WTC11 (cell line): ENCODE results near the gene MYBPHL. TPM values are rescaled to one million over a fixed set of nuclear protein-coding genes. Genes with fewer than 3 reads are reported as not detected.

Experiments used
- ATAC-seq: fragments of 200-7000 bp; cut with Tn5 transposase; 2 replicates; pipeline ENCODE4 v1.10.0; 2021; ENCODE audit warnings: mild to moderate bottlenecking, moderate library complexity
- CTCF ChIA-PET: fragments of 300-600 bp; sonication (Branson Sonifier 250); formaldehyde crosslinking; loops from one replicate; lab custom pipeline; 2021; ENCODE audit warnings: antibody characterized with exemption; lab: Charles Lee
- POLR2A ChIA-PET: fragments of 350-600 bp; sonication (Branson Sonifier 250); formaldehyde crosslinking; loops from one replicate; lab custom pipeline; 2021; ENCODE audit warnings: antibody characterized with exemption; lab: Charles Lee
- DNase-seq: peaks from one replicate; pipeline ENCODE4 v3.0.0; 2021; ENCODE audit warnings: low spot score
- H3K27ac Mint-ChIP-seq: 2 replicates; pipeline ENCODE4 v1.8.0; 2021; ENCODE audit warnings: mixed read lengths
- H3K27me3 Mint-ChIP-seq: 2 replicates; pipeline ENCODE4 v1.8.0; 2021; ENCODE audit warnings: low read depth, mild to moderate bottlenecking, moderate library complexity, mixed read lengths
- H3K36me3 Mint-ChIP-seq: 2 replicates; pipeline ENCODE4 v1.8.0; 2021; ENCODE audit warnings: mixed read lengths
- H3K4me1 Mint-ChIP-seq: 2 replicates; pipeline ENCODE4 v1.8.0; 2022; ENCODE audit warnings: mixed read lengths
- H3K4me3 Mint-ChIP-seq: 2 replicates; pipeline ENCODE4 v1.8.0; 2021; ENCODE audit warnings: mild to moderate bottlenecking, moderate library complexity, mixed read lengths
- H3K9me3 Mint-ChIP-seq: 2 replicates; pipeline ENCODE4 v1.8.0; 2021; ENCODE audit warnings: mixed read lengths
- ELF4 ChIP-seq: sonication (generic); formaldehyde crosslinking; IDR thresholded peaks from 2 replicates; pipeline ENCODE4 v1.8.1; 2022; ENCODE audit warnings: low read depth, mild to moderate bottlenecking, moderate library complexity, missing genetic modification reagents
- ETV6 ChIP-seq: sonication (generic); formaldehyde crosslinking; IDR thresholded peaks from 2 replicates; pipeline ENCODE4 v1.8.1; 2022; ENCODE audit warnings: mild to moderate bottlenecking, missing genetic modification reagents
- ZNF423 ChIP-seq: fragments of 250-450 bp; sonication (Bioruptor Pico); IDR thresholded peaks from 2 replicates; pipeline ENCODE4 v2.1.2; 2022; ENCODE audit warnings: mild to moderate bottlenecking, moderate library complexity
- total RNA-seq: library from RNA; stranded (reverse); gene quantifications from 3 replicates; pipeline ENCODE4 v1.2.3, GENCODE V29; 2021
- TF ChIP-seq, protein P1 (sequence below): fragments of 250-450 bp; sonication (Bioruptor Pico); IDR thresholded peaks from 2 replicates; pipeline ENCODE4 v1.9.0; 2021; ENCODE audit warnings: moderate library complexity, mild to moderate bottlenecking, inconsistent platforms, borderline replicate concordance
- TF ChIP-seq, protein P2 (sequence below): fragments of 250-450 bp; sonication (Bioruptor Pico); IDR thresholded peaks from 2 replicates; pipeline ENCODE4 v1.9.0; 2021; ENCODE audit warnings: mild to moderate bottlenecking
- TF ChIP-seq, protein P3 (sequence below): sonication (generic); formaldehyde crosslinking; IDR thresholded peaks from 2 replicates; pipeline ENCODE4 v1.8.1; 2023; ENCODE audit warnings: mild to moderate bottlenecking, missing genetic modification reagents, moderate library complexity
- TF ChIP-seq, protein P4 (sequence below): sonication (generic); formaldehyde crosslinking; IDR thresholded peaks from 2 replicates; pipeline ENCODE4 v1.8.1; 2023; ENCODE audit warnings: mild to moderate bottlenecking, missing genetic modification reagents, borderline replicate concordance
- TF ChIP-seq, protein P5 (sequence below): sonication (generic); formaldehyde crosslinking; IDR thresholded peaks from 2 replicates; pipeline ENCODE4 v1.8.1; 2023; ENCODE audit warnings: mild to moderate bottlenecking, missing genetic modification reagents
- TF ChIP-seq, protein P6 (sequence below): sonication (generic); formaldehyde crosslinking; IDR thresholded peaks from 2 replicates; pipeline ENCODE4 v1.8.0; 2022; ENCODE audit warnings: missing genetic modification reagents
- TF ChIP-seq, protein P7 (sequence below): fragments of 250-450 bp; sonication (Bioruptor Pico); IDR thresholded peaks from 2 replicates; pipeline ENCODE4 v1.9.0; 2021; ENCODE audit warnings: mild to moderate bottlenecking, borderline replicate concordance
- TF ChIP-seq, protein P8 (sequence below): sonication (generic); formaldehyde crosslinking; IDR thresholded peaks from 2 replicates; pipeline ENCODE4 v1.8.0; 2022; ENCODE audit warnings: mild to moderate bottlenecking, missing genetic modification reagents
- TF ChIP-seq, protein P9 (sequence below): fragments of 250-450 bp; sonication (Bioruptor Pico); IDR thresholded peaks from 2 replicates; pipeline ENCODE4 v1.8.0; 2021; ENCODE audit warnings: mild to moderate bottlenecking
- TF ChIP-seq, protein P10 (sequence below): sonication (generic); formaldehyde crosslinking; IDR thresholded peaks from 2 replicates; pipeline ENCODE4 v1.8.0; 2022; ENCODE audit warnings: mild to moderate bottlenecking, missing genetic modification reagents

The MYBPHL gene
- total RNA-seq, 1 experiment from 2014 or later = 1.2 TPM

DNA sequence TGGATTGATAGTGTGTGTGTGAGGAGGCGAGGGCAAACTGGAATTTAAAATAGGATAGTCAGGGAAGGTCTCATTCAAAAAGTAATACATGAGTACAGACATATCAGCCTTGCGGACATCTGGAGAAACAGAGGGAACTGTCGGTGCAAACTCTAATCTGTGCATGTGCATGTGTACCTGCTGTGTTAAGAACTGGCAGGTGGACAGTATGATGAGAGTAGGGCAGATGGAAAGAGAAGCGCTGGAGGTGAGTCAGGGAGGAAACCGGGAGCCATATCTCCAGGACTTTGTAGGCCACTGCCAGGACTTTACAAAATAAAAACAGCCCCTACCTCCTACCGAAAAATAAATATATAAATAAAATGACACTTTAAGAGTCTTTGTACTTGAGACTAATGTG is 31.3 kb upstream of the MYBPHL start:
- TF ChIP-seq, protein P1, sequence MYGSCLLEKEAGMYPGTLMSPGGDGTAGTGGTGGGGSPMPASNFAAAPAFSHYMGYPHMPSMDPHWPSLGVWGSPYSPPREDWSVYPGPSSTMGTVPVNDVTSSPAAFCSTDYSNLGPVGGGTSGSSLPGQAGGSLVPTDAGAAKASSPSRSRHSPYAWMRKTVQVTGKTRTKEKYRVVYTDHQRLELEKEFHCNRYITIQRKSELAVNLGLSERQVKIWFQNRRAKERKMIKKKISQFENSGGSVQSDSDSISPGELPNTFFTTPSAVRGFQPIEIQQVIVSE (CRISPR knock-in tag) = no peak
- TF ChIP-seq, protein P2, sequence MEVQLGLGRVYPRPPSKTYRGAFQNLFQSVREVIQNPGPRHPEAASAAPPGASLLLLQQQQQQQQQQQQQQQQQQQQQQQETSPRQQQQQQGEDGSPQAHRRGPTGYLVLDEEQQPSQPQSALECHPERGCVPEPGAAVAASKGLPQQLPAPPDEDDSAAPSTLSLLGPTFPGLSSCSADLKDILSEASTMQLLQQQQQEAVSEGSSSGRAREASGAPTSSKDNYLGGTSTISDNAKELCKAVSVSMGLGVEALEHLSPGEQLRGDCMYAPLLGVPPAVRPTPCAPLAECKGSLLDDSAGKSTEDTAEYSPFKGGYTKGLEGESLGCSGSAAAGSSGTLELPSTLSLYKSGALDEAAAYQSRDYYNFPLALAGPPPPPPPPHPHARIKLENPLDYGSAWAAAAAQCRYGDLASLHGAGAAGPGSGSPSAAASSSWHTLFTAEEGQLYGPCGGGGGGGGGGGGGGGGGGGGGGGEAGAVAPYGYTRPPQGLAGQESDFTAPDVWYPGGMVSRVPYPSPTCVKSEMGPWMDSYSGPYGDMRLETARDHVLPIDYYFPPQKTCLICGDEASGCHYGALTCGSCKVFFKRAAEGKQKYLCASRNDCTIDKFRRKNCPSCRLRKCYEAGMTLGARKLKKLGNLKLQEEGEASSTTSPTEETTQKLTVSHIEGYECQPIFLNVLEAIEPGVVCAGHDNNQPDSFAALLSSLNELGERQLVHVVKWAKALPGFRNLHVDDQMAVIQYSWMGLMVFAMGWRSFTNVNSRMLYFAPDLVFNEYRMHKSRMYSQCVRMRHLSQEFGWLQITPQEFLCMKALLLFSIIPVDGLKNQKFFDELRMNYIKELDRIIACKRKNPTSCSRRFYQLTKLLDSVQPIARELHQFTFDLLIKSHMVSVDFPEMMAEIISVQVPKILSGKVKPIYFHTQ (CRISPR knock-in tag) = no peak
- TF ChIP-seq, protein P3, sequence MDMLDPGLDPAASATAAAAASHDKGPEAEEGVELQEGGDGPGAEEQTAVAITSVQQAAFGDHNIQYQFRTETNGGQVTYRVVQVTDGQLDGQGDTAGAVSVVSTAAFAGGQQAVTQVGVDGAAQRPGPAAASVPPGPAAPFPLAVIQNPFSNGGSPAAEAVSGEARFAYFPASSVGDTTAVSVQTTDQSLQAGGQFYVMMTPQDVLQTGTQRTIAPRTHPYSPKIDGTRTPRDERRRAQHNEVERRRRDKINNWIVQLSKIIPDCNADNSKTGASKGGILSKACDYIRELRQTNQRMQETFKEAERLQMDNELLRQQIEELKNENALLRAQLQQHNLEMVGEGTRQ = no peak
- no peak for TF ChIP-seq ETV6 (CRISPR knock-in tag)
- TF ChIP-seq, protein P4, sequence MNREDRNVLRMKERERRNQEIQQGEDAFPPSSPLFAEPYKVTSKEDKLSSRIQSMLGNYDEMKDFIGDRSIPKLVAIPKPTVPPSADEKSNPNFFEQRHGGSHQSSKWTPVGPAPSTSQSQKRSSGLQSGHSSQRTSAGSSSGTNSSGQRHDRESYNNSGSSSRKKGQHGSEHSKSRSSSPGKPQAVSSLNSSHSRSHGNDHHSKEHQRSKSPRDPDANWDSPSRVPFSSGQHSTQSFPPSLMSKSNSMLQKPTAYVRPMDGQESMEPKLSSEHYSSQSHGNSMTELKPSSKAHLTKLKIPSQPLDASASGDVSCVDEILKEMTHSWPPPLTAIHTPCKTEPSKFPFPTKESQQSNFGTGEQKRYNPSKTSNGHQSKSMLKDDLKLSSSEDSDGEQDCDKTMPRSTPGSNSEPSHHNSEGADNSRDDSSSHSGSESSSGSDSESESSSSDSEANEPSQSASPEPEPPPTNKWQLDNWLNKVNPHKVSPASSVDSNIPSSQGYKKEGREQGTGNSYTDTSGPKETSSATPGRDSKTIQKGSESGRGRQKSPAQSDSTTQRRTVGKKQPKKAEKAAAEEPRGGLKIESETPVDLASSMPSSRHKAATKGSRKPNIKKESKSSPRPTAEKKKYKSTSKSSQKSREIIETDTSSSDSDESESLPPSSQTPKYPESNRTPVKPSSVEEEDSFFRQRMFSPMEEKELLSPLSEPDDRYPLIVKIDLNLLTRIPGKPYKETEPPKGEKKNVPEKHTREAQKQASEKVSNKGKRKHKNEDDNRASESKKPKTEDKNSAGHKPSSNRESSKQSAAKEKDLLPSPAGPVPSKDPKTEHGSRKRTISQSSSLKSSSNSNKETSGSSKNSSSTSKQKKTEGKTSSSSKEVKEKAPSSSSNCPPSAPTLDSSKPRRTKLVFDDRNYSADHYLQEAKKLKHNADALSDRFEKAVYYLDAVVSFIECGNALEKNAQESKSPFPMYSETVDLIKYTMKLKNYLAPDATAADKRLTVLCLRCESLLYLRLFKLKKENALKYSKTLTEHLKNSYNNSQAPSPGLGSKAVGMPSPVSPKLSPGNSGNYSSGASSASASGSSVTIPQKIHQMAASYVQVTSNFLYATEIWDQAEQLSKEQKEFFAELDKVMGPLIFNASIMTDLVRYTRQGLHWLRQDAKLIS (CRISPR knock-in tag) = no peak
- TF ChIP-seq ZNF423 (CRISPR knock-in tag) = no peak
- TF ChIP-seq, protein P5, sequence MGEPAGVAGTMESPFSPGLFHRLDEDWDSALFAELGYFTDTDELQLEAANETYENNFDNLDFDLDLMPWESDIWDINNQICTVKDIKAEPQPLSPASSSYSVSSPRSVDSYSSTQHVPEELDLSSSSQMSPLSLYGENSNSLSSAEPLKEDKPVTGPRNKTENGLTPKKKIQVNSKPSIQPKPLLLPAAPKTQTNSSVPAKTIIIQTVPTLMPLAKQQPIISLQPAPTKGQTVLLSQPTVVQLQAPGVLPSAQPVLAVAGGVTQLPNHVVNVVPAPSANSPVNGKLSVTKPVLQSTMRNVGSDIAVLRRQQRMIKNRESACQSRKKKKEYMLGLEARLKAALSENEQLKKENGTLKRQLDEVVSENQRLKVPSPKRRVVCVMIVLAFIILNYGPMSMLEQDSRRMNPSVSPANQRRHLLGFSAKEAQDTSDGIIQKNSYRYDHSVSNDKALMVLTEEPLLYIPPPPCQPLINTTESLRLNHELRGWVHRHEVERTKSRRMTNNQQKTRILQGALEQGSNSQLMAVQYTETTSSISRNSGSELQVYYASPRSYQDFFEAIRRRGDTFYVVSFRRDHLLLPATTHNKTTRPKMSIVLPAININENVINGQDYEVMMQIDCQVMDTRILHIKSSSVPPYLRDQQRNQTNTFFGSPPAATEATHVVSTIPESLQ = no peak
- TF ChIP-seq ELF4 (CRISPR knock-in tag) = no peak
- TF ChIP-seq, protein P6, sequence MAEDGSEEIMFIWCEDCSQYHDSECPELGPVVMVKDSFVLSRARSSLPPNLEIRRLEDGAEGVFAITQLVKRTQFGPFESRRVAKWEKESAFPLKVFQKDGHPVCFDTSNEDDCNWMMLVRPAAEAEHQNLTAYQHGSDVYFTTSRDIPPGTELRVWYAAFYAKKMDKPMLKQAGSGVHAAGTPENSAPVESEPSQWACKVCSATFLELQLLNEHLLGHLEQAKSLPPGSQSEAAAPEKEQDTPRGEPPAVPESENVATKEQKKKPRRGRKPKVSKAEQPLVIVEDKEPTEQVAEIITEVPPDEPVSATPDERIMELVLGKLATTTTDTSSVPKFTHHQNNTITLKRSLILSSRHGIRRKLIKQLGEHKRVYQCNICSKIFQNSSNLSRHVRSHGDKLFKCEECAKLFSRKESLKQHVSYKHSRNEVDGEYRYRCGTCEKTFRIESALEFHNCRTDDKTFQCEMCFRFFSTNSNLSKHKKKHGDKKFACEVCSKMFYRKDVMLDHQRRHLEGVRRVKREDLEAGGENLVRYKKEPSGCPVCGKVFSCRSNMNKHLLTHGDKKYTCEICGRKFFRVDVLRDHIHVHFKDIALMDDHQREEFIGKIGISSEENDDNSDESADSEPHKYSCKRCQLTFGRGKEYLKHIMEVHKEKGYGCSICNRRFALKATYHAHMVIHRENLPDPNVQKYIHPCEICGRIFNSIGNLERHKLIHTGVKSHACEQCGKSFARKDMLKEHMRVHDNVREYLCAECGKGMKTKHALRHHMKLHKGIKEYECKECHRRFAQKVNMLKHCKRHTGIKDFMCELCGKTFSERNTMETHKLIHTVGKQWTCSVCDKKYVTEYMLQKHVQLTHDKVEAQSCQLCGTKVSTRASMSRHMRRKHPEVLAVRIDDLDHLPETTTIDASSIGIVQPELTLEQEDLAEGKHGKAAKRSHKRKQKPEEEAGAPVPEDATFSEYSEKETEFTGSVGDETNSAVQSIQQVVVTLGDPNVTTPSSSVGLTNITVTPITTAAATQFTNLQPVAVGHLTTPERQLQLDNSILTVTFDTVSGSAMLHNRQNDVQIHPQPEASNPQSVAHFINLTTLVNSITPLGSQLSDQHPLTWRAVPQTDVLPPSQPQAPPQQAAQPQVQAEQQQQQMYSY (CRISPR knock-in tag) = no peak
- TF ChIP-seq, protein P7, sequence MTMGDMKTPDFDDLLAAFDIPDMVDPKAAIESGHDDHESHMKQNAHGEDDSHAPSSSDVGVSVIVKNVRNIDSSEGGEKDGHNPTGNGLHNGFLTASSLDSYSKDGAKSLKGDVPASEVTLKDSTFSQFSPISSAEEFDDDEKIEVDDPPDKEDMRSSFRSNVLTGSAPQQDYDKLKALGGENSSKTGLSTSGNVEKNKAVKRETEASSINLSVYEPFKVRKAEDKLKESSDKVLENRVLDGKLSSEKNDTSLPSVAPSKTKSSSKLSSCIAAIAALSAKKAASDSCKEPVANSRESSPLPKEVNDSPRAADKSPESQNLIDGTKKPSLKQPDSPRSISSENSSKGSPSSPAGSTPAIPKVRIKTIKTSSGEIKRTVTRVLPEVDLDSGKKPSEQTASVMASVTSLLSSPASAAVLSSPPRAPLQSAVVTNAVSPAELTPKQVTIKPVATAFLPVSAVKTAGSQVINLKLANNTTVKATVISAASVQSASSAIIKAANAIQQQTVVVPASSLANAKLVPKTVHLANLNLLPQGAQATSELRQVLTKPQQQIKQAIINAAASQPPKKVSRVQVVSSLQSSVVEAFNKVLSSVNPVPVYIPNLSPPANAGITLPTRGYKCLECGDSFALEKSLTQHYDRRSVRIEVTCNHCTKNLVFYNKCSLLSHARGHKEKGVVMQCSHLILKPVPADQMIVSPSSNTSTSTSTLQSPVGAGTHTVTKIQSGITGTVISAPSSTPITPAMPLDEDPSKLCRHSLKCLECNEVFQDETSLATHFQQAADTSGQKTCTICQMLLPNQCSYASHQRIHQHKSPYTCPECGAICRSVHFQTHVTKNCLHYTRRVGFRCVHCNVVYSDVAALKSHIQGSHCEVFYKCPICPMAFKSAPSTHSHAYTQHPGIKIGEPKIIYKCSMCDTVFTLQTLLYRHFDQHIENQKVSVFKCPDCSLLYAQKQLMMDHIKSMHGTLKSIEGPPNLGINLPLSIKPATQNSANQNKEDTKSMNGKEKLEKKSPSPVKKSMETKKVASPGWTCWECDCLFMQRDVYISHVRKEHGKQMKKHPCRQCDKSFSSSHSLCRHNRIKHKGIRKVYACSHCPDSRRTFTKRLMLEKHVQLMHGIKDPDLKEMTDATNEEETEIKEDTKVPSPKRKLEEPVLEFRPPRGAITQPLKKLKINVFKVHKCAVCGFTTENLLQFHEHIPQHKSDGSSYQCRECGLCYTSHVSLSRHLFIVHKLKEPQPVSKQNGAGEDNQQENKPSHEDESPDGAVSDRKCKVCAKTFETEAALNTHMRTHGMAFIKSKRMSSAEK (CRISPR knock-in tag) = no peak
- TF ChIP-seq, protein P8, sequence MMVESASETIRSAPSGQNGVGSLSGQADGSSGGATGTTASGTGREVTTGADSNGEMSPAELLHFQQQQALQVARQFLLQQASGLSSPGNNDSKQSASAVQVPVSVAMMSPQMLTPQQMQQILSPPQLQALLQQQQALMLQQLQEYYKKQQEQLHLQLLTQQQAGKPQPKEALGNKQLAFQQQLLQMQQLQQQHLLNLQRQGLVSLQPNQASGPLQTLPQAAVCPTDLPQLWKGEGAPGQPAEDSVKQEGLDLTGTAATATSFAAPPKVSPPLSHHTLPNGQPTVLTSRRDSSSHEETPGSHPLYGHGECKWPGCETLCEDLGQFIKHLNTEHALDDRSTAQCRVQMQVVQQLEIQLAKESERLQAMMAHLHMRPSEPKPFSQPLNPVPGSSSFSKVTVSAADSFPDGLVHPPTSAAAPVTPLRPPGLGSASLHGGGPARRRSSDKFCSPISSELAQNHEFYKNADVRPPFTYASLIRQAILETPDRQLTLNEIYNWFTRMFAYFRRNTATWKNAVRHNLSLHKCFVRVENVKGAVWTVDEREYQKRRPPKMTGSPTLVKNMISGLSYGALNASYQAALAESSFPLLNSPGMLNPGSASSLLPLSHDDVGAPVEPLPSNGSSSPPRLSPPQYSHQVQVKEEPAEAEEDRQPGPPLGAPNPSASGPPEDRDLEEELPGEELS (CRISPR knock-in tag) = no peak
- TF ChIP-seq, protein P9, sequence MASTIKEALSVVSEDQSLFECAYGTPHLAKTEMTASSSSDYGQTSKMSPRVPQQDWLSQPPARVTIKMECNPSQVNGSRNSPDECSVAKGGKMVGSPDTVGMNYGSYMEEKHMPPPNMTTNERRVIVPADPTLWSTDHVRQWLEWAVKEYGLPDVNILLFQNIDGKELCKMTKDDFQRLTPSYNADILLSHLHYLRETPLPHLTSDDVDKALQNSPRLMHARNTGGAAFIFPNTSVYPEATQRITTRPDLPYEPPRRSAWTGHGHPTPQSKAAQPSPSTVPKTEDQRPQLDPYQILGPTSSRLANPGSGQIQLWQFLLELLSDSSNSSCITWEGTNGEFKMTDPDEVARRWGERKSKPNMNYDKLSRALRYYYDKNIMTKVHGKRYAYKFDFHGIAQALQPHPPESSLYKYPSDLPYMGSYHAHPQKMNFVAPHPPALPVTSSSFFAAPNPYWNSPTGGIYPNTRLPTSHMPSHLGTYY (CRISPR knock-in tag) = no peak
- TF ChIP-seq, protein P10, sequence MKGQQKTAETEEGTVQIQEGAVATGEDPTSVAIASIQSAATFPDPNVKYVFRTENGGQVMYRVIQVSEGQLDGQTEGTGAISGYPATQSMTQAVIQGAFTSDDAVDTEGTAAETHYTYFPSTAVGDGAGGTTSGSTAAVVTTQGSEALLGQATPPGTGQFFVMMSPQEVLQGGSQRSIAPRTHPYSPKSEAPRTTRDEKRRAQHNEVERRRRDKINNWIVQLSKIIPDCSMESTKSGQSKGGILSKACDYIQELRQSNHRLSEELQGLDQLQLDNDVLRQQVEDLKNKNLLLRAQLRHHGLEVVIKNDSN (CRISPR knock-in tag) = no peak
- no peak overlapping the region for H3K27ac Mint-ChIP-seq
- ChIA-PET CTCF (no interaction called here), POLR2A (no interaction called here)
- H3K36me3 Mint-ChIP-seq = peaks cover 75% of the 10 kb centered on the region
- DNase-seq (no peak), ATAC-seq (no peak)
- H3K4me3 Mint-ChIP-seq = no peak overlapping the region
- no peaks in the 10 kb centered on the region for H3K4me1 Mint-ChIP-seq
- H3K27me3 Mint-ChIP-seq = no peaks in the 10 kb centered on the region
- peaks cover 5% of the 10 kb centered on the region; the same call in 1 of the 2 replicates for H3K9me3 Mint-ChIP-seq
